Activated CD4-positive, alpha-beta T cell treated with anti-CD3 and anti-CD28 coated beads, Interleukin-2, amount 50 U/mL, for 4 hours (primary cell): Measurements from ENCODE around the gene C4orf36.
"Not testable (repeated sequence)": the region's sequence is repeated elsewhere in the genome, so short reads cannot be mapped to it uniquely, and the experiment has no call there.

Source experiments
- DNase-seq, 2 experiments: peaks; one replicate each; pipeline ENCODE4 v3.0.0-alpha.2; 2020

The C4orf36 gene

DNA sequence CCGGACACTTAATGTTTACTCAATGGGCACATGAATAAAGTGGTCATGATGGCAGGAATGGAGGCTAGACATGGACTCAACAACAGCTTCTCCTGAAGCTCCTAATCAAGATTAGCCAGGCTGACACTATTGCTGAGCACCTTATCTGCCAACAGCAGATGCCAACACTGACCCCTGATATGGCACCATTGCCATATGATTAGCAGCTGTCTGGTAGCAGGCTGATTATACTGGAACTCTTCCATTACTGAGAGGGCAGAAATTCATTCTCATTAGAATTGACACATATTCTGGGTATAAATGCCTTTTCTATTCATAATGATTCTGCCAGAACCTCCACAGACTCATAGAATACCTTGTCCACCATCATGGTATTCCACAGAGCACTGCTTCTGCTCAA is 24.2 kb upstream of the C4orf36 start:
- DNase-seq = no peak

GRCh38 chr4:86910820-86911684 is 18.8 kb upstream of the C4orf36 start:
- no peak for DNase-seq

DNA sequence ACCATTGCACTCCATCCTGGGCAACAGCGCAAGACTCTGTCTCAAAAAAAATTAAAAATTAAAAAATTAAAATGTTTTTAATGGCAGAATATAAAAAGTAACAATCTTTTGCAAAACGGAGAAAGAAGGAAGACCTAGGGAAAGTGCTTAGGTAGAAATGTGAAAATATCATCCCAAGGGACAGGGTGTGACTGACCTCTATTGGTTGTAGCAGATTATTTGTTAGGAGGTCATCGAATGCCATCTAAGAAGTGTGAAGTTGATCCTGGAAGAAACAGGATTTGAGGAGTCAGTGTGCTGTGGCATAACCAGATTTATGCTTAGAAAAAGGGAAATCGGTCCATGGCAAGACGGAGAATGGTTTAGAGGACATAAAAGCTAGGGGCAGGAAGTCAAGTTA is 18.1 kb upstream of the C4orf36 start:
- DNase-seq = no peak

DNA sequence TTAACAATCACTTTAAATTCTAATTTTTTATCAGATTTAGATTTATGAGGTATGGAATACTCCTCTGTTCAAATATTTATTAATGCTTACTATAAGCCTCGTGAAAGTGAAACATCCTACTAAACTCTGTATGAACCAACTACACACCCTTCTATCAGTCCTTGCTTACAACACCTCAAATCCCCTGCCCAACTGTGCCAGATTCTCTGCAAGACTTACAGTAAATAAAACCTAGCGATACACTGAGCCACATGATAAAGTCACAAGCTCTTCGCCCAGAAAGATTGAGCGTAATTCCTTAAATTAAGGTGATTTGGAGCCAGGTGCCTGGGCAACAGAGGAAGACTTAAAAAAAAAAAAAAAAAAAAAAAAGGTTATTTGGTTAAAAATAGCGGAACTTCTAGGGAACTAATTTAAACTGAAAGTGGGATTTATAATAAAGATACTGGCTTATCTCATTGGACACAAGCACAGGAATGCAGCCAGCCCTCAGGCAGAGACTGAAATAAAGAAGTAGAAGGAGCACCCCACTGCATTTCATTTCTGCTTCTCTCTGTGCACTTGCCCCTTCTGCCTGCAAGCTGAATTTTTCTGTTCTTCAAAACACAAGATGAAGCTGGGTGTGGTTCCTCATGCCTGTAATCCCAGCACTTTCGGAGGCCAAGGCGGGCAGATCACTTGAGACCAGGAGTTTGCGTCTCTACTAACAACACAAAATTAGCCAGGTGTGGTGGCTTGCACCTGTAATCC is 17.5 kb upstream of the C4orf36 start:
- DNase-seq = no peak

DNA sequence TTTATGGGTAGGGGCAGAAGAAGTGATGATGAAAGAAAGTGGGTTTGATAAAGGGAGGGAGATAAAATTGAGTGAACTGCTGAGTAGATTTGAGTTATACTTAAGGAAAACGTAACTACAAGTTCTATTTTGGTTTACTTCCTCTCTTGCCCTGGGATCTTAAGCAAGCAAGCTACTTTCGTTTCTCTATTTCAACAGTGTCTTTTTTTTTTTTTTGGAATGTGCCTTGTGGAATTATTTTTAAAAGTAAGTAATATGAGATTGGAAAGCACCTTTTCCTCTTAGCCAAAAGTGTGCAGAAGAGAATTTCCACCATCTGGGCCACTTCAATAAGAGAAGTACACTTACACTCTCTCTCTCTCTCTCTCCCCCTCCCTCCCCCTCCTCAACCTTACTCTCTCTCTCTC is 16.0 kb upstream of the C4orf36 start:
- no peak for DNase-seq

GRCh38 chr4:86901864-86902263 is 9.6 kb upstream of the C4orf36 start:
- no peak for DNase-seq

- no peak for DNase-seq
Observed at GRCh38 chr4:86898562-86898961, 6.3 kb upstream of the C4orf36 start.

- DNase-seq = no peak
Observed at GRCh38 chr4:86896596-86896995, 4.4 kb upstream of the C4orf36 start.

DNA sequence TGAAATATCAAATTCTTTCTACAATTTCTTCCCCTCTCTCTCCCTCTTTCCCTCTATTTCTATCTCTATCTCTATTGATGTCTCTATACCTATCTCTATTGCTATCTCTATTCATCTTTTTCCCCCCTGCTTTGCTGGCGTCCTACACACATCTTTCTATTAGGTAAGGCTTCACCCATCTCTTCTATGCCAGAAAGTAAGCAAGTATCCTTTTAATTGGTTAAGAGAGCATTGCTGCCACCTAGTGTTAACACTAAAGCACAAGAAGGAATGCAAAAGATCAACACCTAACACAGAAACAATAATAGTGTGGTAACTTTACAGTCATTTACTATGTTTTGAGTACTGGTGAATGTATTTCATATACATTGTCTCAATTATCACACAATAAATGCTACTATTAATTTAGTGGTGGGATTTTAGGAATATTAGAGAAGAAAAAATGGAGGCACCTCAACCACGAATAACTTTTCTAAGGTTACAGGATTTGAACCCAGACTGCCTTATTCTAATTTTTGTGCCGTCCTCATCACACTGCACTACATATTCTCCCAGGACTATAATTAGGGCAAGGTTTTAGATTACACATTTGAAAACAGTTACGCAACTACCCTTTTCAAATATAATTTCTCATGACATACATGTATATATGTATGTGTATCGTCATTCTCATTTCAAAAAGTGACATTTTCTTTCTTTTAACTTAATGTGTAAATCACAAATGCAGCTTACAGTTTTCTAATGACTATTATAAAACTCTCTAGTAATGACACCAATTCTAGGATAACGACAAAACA is 3.7 kb upstream of the C4orf36 start:
- no peak for DNase-seq

- no peak for DNase-seq
Observed at GRCh38 chr4:86894455-86894854, 2.2 kb upstream of the C4orf36 start.

DNA sequence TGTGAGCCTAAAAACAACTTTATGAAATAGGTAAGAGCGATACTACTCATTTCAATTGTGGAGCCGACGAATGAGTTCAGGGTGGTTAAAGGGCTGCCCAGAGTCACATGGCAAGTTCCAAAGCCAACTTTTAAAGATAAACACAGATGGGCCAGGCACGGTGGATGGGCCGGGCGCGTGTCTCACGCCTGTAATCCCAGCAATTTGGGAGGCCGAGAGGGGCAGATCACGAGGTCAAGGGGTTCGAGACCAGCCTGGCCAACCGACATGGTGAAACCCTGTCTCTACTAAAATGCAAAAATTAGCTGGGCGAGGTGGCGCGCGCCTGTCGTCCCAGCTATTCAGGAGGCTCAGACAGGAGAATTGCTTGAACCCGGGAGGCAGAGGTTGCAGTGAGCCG is 914 bp upstream of the C4orf36 start:
- DNase-seq = no peak

- DNase-seq = no peak
Observed at GRCh38 chr4:86892636-86892960, 376 bp upstream of the C4orf36 start.

DNA sequence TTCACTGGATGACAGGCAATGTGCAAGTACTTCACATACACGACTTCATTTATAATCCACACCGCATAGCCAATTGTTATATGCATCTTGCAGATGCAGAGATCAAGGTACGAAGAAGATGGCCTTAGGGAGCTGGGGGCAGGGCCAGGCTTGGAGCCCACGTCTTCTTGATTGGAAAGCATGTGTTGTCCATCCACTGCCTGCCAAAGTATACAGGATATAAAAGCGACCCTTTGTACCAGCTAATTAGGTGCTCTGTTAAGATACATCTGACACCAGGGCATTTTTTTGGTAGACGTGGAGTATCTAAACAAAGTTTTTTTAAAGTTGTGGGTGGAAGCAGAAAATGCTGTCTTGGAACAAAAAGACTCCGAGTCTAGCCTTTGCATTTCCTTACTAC is 1.4 kb downstream of the C4orf36 start:
- no peak for DNase-seq

DNA sequence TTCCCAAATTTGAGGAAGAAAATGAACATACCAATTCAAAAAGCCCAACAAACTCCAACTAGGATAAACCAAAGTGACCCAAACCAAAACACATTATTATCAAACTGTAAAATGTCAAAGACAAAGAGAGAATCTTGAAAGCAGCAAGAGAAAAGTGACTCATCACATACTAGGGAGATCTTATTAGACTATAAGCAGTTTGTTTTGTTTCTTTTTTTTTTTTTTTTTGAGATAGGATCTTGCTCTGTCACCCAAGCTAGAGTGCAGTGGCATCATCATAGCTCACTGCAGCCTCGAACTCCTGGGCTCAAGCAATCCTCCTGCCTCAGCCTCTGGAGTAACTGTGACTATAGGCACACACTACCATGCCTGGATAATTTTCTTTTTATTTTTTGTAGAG is 12.6 kb downstream of the C4orf36 start:
- no peak for DNase-seq

DNA sequence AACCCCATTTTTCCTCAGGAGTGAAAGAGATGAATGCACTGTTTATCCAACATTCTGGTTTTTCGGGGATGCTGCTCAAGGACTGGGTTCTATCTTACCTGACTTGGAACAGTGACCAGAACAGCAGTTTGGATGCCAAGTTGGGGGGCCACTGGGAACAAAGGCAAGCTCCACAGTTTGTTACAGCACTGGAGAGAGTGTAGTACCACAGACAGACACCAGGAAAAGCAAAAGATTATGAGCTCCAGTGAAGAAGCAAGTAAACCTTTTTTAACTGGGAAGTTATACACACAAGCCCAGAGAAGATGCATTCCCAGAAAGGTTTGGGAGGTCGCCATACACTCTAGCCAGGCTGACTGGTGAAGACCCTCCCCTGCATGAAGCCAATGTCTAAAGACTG is 13.6 kb downstream of the C4orf36 start:
- no peak for DNase-seq

GRCh38 chr4:86876894-86877685 is 15.1 kb downstream of the C4orf36 start:
- DNase-seq = no peak

GRCh38 chr4:86875436-86875835 is 16.8 kb downstream of the C4orf36 start:
- not testable (repeated sequence) for DNase-seq

GRCh38 chr4:86872135-86872534 is 20.1 kb downstream of the C4orf36 start:
- DNase-seq = no peak

GRCh38 chr4:86870442-86871069 is 21.7 kb downstream of the C4orf36 start:
- DNase-seq = no peak

GRCh38 chr4:86857341-86858052 is 34.7 kb downstream of the C4orf36 start:
- no peak for DNase-seq

DNA sequence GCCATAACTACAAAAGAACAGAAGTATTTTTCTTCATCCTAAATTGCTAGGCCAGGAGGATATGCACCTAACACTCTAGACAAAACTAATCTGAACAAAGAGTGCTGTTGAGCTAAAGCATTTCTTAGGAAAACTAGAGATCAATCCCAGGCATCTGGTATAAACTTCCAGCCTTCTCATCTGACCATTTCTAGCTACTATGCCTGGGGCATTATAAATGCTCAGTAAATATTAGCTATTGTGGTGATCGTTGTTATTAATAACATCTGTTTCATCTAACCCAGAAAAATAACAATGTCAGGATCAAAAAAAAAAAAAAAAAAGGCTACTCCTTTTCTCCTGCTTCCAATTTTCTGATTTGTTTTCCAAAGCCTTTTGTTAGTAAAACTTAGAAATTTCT is 35.3 kb downstream of the C4orf36 start:
- DNase-seq = no peak

GRCh38 chr4:86855572-86855971 is 36.6 kb downstream of the C4orf36 start:
- no peak for DNase-seq
